Measurements from ENCODE around the gene ERP29.

ERP29 gene

DNA sequence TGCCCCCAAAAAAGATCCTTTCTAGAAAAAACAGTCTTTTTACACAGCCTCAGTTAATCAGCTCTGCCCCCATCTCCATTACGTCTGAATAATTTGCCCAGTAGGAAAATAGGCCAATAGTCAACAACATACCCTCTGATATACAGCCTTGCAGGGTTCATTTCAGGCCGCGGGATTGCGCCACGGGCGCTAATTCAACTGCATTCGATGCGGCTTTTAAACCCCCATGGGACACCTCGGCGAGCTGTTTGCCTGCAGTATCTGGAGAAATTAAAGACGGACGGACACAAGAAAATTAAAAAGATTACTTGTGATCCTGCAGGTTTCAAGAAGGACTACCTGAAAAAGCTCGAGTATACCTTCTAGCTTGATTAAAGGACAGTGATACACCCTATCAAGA is 36.1 kb downstream of the ERP29 start:
- DNase-seq: no peak

DNA sequence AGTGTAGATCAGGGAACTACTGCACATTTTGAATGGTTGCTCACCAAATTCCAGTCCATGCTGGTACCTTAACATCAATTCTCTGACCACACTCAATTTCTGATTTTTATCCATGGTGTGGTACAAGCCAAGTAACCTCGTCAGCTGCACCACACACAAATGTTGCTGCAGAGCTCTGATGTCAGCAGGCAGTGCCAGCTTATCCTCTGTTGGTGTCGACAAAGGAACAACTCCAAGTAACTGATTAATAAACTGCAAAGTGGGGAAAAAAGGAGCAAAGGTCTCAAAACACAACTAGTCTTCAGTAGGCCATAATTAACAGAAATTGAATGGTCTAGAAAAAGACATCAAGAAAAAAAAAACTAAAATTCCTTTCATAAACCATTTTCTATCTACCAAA is 47.9 kb downstream of the ERP29 start:
- DNase-seq: no peak

GRCh38 chr12:112063273-112063672 is 50.0 kb downstream of the ERP29 start:
- DNase-seq: no peak

DNA sequence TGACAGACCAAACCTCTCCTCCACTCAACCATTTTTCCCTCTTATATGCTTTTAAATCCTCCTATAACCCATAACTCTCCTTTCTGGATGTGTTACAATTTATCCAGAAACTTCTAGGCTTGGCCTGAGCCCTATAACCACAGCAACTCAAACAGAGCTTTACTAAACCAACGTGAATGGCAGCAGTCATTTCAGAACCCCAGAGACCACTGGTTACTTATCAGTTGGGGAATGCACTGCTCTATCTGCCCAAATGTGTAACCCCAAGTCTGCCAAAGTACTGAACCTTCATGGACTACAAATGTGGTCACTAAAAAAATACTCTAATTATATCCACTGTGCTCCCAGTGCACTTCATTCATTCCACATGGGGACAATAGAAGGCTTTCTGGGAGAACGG is 53.3 kb downstream of the ERP29 start:
- DNase-seq: no peak
